H1 (cell line): ENCODE measurements around the gene TNPO2. TPM values are rescaled to one million over a fixed set of nuclear protein-coding genes. Genes with fewer than 3 reads are reported as not detected.

Experiments
- BCL11A ChIP-seq, 2 experiments: IDR thresholded peaks; one replicate each; pipeline ENCODE4 v1.6.1; 2011; ENCODE audit warnings: low read depth in 2 of 2, low read length in 2 of 2, mild to moderate bottlenecking in 2 of 2
- CHD2 ChIP-seq: IDR thresholded peaks from 2 replicates; pipeline ENCODE4 v1.6.1; 2012; ENCODE audit warnings: low read length, improper control_type of control experiment
- E2F6 ChIP-seq: IDR thresholded peaks from 2 replicates; pipeline ENCODE4 v1.6.1; 2012; ENCODE audit warnings: inconsistent platforms
- FOSL1 ChIP-seq: IDR thresholded peaks from 2 replicates; pipeline ENCODE4 v1.6.1; 2011; ENCODE audit warnings: mild to moderate bottlenecking, low read depth, low read length, moderate library complexity; ENCODE audit not compliant: insufficient read depth
- GABPA ChIP-seq: IDR thresholded peaks from 2 replicates; pipeline ENCODE4 v1.6.1; 2011; ENCODE audit warnings: mild to moderate bottlenecking, low read length, moderate library complexity, borderline replicate concordance; ENCODE audit not compliant: insufficient read depth
- KDM4A ChIP-seq: IDR thresholded peaks from one replicate; pipeline ENCODE4 v1.7.1; 2012; ENCODE audit warnings: low read depth, mild to moderate bottlenecking, moderate library complexity, low read length, inconsistent platforms; ENCODE audit not compliant: severe bottlenecking
- RBBP5 ChIP-seq: IDR thresholded peaks from 2 replicates; pipeline ENCODE4 v1.7.1; 2012; ENCODE audit warnings: low read depth, mild to moderate bottlenecking, inconsistent platforms, low read length, moderate library complexity, borderline replicate concordance
- RNF2 ChIP-seq: fragments of 200-900, 300-1000 bp; sonication (generic); IDR thresholded peaks from 2 replicates; pipeline ENCODE4 v1.7.1; 2016; ENCODE audit warnings: borderline replicate concordance, low read depth, mild to moderate bottlenecking, antibody characterized with exemption, low read length; ENCODE audit not compliant: poor library complexity, severe bottlenecking; ENCODE audit errors: missing control alignments
- SIRT6 ChIP-seq: IDR thresholded peaks from one replicate; pipeline ENCODE4 v1.7.1; 2012; ENCODE audit warnings: low read length, inconsistent platforms
- SP2 ChIP-seq: IDR thresholded peaks from 2 replicates; pipeline ENCODE4 v1.6.1; 2012; ENCODE audit warnings: mild to moderate bottlenecking, low read length, inconsistent platforms
- polyA plus RNA-seq, 7 experiments: library from polyadenylated mRNA; depleted of rRNA in 3 of 7; stranded (reverse) in 5 of 7; unstranded in 2 of 7; fragments of >200 nt in 5 of 7; fragments of 200-250 nt in 2 of 7; gene quantifications; 1 replicate in 5 of 7; 2 replicates in 1 of 7; 4 replicates in 1 of 7; pipeline versions ENCODE4 v1.2.1 to v1.2.3, GENCODE V29; 2011 to 2013; ENCODE audit warnings: missing spikeins in 2 of 7, mixed read lengths in 2 of 7
- total RNA-seq: library from RNA; stranded (reverse); fragmentation: NEBNext Ultra II Directional; extraction: Animal tissue kit (Norgen Biotek cat#: 25700); gene quantifications from 2 replicates; pipeline ENCODE4 v1.2.1, GENCODE V29; 2021
- TF ChIP-seq, protein P1 (sequence below): fragments of 300-600 bp; sonication (generic); IDR thresholded peaks from 2 replicates; pipeline ENCODE4 v1.7.1; 2012; ENCODE audit warnings: low read length, moderate library complexity, mild to moderate bottlenecking, inconsistent platforms; ENCODE audit not compliant: insufficient replicate concordance

TNPO2 gene
- total and polyA plus RNA-seq, 2 of the 8 experiments (the other 6 are each of a cell fraction or from before 2014, with no cell fraction given): 112 to 121 TPM

DNA sequence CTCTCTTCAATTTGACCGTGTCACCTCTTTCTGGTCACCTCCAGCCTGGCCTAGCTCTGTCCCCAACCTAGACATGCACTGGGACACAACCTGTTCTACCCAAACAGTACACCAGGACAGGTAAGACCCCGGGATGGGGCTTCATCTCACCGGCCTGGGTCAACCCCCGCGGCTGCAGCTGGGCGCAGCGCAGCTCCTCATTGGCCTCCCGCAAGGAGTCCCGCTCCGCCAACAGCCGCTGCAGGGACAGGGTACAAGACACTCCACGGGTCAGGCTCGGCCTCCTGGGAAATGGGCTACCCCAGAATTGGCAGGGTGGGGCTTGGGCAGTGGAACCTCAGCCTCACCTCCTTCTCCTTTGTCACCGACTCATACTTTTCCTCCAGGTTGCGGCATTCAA is 43.9 kb upstream of the TNPO2 start (continued):
- TF ChIP-seq, protein P1, sequence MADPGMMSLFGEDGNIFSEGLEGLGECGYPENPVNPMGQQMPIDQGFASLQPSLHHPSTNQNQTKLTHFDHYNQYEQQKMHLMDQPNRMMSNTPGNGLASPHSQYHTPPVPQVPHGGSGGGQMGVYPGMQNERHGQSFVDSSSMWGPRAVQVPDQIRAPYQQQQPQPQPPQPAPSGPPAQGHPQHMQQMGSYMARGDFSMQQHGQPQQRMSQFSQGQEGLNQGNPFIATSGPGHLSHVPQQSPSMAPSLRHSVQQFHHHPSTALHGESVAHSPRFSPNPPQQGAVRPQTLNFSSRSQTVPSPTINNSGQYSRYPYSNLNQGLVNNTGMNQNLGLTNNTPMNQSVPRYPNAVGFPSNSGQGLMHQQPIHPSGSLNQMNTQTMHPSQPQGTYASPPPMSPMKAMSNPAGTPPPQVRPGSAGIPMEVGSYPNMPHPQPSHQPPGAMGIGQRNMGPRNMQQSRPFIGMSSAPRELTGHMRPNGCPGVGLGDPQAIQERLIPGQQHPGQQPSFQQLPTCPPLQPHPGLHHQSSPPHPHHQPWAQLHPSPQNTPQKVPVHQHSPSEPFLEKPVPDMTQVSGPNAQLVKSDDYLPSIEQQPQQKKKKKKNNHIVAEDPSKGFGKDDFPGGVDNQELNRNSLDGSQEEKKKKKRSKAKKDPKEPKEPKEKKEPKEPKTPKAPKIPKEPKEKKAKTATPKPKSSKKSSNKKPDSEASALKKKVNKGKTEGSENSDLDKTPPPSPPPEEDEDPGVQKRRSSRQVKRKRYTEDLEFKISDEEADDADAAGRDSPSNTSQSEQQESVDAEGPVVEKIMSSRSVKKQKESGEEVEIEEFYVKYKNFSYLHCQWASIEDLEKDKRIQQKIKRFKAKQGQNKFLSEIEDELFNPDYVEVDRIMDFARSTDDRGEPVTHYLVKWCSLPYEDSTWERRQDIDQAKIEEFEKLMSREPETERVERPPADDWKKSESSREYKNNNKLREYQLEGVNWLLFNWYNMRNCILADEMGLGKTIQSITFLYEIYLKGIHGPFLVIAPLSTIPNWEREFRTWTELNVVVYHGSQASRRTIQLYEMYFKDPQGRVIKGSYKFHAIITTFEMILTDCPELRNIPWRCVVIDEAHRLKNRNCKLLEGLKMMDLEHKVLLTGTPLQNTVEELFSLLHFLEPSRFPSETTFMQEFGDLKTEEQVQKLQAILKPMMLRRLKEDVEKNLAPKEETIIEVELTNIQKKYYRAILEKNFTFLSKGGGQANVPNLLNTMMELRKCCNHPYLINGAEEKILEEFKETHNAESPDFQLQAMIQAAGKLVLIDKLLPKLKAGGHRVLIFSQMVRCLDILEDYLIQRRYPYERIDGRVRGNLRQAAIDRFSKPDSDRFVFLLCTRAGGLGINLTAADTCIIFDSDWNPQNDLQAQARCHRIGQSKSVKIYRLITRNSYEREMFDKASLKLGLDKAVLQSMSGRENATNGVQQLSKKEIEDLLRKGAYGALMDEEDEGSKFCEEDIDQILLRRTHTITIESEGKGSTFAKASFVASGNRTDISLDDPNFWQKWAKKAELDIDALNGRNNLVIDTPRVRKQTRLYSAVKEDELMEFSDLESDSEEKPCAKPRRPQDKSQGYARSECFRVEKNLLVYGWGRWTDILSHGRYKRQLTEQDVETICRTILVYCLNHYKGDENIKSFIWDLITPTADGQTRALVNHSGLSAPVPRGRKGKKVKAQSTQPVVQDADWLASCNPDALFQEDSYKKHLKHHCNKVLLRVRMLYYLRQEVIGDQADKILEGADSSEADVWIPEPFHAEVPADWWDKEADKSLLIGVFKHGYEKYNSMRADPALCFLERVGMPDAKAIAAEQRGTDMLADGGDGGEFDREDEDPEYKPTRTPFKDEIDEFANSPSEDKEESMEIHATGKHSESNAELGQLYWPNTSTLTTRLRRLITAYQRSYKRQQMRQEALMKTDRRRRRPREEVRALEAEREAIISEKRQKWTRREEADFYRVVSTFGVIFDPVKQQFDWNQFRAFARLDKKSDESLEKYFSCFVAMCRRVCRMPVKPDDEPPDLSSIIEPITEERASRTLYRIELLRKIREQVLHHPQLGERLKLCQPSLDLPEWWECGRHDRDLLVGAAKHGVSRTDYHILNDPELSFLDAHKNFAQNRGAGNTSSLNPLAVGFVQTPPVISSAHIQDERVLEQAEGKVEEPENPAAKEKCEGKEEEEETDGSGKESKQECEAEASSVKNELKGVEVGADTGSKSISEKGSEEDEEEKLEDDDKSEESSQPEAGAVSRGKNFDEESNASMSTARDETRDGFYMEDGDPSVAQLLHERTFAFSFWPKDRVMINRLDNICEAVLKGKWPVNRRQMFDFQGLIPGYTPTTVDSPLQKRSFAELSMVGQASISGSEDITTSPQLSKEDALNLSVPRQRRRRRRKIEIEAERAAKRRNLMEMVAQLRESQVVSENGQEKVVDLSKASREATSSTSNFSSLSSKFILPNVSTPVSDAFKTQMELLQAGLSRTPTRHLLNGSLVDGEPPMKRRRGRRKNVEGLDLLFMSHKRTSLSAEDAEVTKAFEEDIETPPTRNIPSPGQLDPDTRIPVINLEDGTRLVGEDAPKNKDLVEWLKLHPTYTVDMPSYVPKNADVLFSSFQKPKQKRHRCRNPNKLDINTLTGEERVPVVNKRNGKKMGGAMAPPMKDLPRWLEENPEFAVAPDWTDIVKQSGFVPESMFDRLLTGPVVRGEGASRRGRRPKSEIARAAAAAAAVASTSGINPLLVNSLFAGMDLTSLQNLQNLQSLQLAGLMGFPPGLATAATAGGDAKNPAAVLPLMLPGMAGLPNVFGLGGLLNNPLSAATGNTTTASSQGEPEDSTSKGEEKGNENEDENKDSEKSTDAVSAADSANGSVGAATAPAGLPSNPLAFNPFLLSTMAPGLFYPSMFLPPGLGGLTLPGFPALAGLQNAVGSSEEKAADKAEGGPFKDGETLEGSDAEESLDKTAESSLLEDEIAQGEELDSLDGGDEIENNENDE: no peak
- TF ChIP-seq E2F6: no peak
- no peak for TF ChIP-seq BCL11A (IDR thresholded peaks at IDR 0.05; ENCODE audit: low read depth in 2 of 2, low read length in 2 of 2)
- no peak for TF ChIP-seq CHD2
- no peak for TF ChIP-seq FOSL1
- no peak for TF ChIP-seq RNF2
- TF ChIP-seq SIRT6: no peak
- no peak for TF ChIP-seq SP2
- no peak for TF ChIP-seq GABPA
- TF ChIP-seq KDM4A: no peak
- no peak for TF ChIP-seq RBBP5
